HG03457 (cell line): ENCODE measurements around the gene NAT9.

Experiments
- ATAC-seq: cut with Tn5 transposase; IDR thresholded peaks from one replicate; pipeline ENCODE4 v1.9.1; 2021; ENCODE audit warnings: moderate number of reproducible peaks; ENCODE audit not compliant: unreplicated experiment

The NAT9 gene

DNA sequence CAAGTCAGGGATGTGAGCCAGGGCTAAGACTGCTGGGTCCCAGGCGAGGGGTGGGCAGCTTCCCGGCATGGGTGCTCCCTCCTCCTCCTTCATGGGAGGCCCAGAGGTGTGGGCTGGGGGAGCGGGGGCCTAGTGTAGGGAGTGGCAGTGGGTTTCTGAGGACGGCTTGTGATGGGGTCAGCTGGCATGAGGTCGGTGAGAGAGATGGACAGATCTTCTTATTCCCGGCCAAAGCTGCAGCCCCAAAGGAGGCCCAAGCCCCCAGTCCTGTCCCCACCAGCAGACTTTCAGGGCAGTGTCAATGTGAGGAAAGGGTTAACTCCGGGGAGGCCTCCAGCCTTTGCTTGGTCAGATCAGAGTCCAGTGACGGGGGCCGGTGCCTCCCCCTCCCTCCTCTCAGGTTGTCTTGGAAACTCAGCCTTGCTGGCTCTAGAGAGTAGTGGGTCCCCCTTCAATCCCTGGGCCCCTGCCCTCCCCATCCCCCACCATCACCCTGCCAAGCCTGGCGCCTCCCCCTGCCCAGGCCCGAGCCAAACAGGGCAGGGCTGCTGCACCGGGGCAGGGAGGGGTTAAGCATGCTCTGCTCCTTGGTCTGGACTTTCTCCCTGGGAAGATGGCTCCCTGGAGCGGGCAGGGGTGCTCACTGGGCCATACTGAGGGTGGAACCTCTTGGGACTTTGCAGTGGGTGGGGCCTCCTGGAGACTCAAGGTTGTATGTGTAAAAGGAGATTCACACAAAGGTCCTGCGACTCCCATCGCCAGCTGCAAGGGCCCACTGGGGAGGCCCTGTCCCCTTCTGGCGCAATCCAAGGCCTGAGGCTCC is 12.4 kb downstream of the NAT9 start:
- no peak for ATAC-seq

DNA sequence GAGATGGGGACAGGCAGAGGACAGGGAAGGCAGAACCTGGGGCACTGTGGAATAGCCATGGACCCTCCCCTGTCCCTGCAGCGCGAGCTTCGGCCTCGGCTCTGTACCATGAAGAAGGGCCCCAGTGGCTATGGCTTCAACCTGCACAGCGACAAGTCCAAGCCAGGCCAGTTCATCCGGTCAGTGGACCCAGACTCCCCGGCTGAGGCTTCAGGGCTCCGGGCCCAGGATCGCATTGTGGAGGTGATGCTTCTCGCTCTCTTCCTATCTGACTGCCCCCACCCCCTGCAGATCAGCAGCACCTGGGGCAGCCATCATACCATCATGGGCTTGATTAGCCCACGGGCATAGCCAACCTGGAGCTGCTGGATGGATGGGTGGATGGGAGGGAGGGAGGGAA is 14.2 kb downstream of the NAT9 start:
- no peak for ATAC-seq

DNA sequence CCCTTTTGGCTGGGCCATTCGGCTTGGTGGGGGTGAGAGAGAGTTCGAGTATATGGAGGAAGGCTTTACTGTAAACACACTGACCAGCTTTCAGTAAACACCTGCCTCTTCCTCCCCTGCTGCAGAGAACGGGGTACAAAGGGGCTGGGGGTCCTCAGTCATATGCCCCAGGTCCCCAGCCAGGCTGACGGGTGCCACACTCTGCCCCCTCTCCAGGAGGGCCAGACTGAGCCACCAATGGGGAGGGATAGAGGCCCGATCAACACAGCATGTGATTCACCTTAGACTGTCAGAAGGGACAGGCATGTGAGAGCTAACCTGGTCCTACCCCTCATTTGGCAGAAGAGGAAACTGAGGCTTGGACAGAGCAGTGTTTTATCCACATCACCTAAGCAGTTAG is 14.7 kb downstream of the NAT9 start:
- ATAC-seq = no peak

DNA sequence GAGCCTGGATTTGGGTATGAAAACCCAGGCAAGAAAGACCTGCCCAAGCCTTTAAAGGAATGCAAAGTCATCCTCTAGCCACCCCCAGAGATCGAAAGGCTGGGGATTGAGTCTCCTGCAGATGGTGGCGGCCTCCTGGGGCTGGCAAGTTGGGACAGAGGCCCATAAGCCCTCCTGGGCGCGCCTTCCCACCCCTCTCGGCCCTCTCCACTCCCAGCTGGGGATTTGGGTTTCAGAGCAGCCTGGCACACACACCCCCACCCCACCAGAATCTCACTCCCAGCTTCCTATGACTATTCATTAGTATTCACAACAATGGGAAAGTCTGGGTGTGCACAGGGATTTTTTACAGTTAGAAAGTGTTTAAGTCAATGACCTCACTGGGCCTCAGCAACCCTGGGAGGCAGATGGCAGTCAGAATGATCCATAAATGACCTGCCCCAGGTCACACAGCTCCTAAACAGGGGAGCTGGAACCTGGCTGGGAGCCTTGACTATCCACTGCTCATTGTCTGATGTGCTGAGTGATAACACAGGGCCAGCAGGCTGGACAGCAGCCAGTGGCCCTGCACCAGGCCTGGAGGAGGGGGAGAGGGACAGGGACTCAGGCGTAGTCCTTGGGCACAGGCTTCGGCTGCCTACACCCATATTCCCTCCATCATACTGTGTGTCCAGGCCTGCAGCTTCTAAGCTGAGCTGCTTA is 15.6 kb downstream of the NAT9 start:
- no peak for ATAC-seq

DNA sequence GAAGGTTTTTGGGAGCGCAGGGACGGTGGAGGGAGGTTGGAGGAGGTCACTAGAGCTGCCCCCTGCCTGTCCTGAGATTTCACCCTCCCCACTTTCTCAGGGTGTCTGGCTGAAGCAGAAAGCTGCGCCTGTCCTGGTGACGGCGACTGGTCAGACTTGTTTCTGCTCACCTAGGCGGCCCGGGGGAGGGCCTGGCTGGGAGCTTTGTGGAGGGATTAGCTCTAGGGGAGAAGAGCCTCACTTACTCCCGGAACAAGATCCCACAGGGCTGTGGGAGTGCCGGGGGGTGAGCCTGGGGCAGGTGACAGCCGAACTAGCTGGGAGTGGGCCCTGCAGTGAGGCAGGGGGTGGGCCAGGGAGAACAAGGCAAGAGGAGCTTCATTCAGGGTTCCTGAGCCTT is 16.2 kb downstream of the NAT9 start:
- no peak for ATAC-seq

DNA sequence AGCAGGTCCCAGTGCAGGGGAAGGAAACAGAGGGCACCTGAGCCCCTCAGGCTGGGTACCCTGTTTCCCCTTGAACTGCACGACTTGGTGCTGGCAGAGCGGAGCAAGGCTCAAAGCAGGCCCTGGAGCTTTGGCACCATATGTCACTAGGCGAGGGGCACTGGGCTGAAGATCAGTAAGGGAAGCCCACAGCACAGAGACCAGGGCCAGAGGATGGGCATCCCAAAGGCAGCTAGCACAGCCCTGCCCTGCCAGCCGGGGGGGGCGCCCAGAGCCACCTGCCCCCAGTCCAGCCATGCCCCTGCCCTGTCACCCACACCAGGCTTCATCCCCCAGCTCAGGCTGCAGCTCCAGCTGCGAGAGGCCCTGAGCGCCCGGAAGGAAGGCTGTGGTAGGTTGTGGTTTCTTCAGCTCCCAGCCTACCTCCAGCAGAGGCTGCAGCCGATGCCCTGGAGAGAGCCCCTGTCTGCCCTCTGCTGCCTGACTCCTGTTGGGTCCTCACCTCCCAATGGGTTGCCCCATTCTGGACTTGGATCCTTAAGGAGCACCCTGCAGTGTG is 16.8 kb downstream of the NAT9 start:
- peak; percentile 49 for ATAC-seq

DNA sequence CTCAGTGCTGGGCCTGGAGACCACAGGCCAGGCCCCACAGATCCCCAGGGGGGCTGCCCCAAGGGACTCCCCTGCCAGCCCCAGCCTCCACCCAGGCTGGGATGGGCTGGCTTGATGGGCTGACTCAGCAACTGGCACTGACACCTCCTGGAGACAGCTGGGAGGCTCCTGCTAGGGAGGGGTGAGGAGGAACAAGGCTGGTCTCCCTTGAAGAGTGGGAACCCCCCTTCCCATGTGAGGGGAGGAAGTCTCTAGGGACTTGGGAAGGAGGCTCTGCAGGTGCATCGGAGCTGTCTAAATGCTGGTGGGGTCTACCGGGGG is 17.3 kb downstream of the NAT9 start:
- no peak for ATAC-seq

DNA sequence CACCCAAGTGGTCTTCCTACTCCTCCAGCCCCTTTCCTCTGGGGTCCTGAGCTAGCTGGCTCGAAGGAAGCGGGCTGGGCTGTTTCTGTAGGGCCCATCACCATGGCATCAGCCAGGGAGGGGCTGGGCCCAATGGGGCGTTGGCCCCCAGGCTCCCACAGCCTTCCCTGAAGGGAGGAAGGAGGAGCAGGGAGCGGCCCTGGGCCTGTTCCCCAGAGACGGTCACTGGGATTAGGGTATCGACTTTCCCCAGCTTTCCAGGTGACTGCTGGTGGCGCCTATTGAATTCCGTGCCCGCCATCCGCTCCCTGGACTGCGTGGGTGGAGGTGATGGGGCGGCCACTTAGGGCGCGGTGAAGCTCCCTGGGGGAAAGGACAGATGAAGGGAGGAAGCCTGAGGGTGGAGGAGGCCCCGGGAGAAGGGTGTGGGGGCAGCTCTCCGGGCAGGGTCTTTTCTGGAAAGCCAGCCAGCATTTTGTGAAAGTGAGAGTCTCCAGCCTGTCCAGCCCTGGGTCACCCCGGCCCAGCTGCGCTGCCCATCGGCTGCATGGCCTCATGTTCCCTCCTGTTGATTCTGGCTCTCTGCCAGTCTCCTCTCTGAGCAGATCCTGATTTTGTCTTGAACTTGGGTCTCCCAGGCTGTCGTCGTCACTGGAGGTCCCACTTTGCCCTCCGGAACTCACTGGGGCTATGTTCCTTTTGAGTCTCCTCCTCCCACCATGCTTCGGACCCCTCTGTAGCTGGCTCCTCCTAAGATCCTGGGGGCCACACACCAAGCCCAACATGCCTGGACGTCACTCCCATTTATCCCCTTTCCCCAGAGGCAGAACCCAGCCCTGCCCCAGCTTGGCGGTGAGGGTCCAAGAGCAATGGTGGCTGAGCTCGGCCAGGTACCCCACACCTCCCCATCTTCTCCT is 18.0 kb downstream of the NAT9 start:
- no peak for ATAC-seq

DNA sequence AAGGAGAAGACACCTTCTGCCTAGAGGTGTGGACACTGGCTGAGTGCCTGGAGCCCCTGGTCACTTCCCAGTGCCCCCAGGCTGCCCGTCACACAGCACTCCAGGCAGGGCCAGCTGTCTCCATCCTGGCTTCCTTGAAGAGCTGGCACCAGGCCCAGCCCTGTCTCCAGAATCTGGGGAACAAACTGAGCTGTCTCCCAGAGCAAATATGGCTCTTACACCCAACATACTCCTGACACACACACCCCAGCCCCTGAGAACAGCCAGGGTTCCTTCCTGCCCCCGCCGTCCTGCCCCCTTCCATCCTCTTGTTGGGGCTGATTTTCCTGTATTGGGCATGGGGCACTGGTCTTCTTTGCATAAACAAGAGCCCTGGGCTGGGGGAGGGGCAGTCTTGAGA is 18.6 kb downstream of the NAT9 start:
- ATAC-seq = no peak

DNA sequence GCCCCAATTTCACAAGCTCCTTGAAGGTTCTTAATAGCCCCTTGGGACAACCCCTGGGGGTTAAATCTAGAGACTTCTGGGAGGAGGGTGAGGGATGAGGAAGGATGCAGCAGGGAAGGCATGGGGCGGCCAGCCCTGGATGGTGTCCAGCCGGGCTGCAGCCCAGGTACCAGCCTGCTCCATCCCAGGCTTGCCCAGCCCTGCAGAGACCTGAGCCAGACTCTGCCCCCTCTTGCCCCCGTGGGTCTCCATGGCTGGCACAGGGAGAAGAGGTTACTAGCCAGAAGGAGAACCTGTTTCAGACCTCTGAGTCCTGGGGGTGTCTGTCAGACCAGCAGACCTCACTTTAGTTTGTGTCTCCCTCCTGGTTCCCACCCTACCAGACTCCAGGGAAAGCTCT is 19.3 kb downstream of the NAT9 start:
- ATAC-seq = no peak

DNA sequence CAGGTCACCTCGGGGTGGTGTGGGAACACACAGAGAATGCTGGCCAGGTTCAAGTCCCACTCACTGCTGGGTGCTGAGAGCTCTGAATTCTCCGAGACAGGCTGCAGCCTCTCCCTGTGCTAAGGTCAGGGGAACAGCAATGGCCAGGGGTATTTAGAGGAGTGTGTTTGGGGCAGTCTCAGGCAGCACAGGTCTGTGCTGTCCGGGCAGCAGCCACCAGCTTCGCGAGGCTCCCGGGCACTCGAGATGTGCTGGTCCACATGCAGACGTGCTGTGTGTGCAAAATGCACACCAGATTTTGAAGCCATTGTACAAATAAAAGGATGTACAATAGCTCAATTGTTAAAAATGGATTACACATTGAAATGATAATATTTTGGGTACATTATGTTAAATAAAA is 20.6 kb downstream of the NAT9 start:
- ATAC-seq = no peak

DNA sequence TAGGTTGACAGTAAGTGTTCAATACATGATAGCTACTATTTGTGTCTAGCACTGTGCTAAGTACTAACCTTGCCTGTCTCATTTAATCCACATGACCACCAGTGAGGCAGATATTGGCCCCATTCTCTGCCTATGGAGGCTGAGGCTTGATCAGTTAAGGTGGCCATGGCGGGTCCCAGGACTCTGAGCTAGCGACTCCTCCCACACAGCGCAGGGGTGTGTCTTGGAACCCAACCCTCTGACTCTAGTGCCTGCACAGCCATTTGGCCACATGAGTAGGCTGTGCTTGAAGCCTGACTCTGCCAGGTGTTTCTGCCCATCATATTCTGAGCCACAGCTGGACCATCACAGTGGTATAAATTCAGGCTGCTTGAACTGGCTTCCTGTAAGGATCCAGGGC is 21.3 kb downstream of the NAT9 start:
- no peak for ATAC-seq

DNA sequence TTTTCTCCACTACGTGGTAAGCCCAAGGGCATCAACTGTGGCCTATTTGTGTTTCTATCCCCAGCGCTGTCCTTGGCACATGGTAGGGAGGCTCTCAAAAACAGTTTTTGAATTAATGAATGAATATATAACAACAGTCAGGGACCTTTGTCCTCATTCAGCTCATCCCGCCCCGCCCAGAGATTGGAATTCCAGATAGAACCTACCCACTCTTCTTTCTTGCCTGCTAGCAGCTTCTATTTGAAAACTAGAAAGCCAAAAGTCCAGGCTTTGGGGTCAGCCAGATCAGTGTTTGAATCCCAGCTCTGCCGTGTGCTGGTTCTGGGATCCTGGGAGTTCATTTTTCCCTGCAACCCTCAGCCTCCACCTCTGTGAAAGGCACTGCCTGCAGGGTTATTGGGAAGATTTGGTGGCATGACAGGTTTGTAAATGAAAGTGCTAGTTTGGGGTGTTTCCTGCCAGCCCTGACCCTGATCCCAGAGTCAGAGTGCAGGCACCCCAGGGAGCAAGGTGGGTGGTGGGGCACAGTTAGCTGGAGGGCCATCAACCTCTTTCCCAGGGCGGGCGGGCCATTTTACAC is 23.2 kb downstream of the NAT9 start:
- no peak for ATAC-seq

DNA sequence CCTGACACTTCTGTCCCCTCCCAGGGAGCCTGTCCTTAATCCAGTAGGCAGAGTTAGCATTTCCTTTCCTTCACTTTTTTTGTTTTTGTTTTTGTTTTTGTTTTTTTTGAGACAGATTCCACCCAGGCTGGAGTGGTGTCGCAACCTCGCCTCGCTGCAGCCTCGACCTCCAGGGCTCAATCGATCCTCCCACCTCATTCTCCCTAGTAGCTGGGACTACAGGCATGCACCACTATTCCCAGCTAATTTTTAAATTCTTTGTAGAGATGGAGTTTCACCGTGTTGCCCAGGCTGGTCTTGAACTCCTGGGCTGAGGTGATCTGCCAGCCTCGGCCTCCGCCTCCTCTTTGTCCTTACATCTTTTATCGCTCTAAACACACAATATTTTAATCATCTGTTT is 23.7 kb downstream of the NAT9 start:
- no peak for ATAC-seq

DNA sequence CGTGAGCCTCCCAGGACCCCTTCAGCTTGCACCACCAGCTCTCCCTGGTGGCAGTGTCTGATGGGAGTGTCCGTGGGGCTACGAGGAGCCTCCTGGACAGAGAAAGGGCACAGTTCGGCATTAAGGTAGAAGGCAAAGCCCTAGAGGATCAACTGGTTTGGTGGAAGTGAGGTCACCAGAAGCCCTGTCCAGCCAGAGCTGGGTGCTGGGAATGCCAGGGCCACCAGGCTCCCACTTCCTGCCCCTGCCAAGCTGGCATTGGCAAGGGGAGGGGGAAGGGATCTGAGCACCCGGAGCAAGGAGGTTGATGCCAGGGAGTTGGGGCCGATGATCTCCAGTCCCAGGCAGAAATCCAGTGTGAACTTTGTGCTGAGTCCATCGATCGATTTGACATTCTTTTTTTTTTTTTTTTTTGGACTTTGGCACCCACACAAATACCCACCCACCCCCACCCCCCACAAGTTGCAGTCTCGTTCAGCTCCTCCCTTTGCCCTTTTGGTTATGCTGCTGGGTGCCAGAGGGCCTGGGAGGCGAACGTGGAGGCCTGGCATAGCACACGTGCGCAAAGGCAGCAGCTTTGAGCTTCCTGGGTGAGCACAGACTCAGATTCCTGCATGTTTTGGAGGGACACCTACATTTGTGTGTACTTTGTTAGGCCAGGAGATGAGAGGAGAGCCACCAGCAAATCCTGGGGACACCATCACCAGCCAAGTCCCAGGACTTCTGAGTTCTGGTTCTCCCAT is 25.6 kb downstream of the NAT9 start:
- no peak for ATAC-seq

DNA sequence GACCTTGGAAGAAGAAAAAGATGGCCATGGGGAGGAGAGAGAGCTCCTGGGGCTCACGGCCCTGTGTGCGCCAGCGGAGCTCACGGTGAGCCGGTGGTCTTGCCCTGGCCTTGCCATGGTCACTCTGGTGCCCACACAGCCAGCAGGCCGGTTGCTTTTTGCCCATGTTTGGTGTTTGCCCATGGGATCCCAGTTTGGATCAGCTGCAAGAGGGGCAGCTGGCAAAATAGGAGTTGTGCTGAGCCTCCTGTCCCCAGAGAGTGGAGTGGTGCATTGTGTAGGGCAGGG is 26.2 kb downstream of the NAT9 start:
- no peak for ATAC-seq

DNA sequence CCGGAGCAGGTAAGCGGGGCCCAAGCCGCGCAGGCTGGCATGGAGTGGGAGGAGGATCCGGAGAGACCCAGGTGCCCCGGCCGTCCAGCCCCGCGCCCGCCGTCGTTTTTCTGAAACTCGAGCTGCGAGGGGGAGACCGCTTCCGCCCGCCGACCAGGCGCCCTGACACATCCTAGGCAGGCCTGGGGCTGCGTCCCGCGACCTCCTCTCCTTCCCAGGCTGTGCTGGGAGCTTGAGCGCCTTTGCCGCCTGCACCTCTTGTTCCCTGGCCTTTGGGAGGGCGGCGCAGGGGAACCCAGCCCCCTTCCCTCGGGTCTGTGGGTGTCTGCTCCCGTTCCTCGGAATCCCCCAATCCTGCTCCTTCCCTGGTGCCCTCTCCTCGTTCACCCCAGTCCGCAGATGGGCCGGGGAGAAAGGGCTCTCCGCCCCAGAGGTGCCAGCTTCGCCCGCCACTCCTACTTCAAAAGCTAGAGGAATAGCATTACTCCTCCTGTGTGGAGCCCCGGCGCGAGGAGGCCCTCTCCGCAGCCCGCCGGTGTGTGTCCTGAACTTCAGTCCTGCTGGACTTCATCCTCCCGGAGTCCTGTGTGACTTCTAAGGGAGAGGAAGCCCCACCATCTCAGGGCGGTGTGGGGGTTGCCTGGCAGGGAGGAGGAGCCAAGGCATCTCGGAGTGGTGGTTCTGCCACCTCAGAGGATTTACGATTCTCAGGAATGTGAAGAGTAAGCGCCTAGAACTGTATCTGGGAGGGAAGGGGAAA is 26.7 kb downstream of the NAT9 start:
- no peak for ATAC-seq

DNA sequence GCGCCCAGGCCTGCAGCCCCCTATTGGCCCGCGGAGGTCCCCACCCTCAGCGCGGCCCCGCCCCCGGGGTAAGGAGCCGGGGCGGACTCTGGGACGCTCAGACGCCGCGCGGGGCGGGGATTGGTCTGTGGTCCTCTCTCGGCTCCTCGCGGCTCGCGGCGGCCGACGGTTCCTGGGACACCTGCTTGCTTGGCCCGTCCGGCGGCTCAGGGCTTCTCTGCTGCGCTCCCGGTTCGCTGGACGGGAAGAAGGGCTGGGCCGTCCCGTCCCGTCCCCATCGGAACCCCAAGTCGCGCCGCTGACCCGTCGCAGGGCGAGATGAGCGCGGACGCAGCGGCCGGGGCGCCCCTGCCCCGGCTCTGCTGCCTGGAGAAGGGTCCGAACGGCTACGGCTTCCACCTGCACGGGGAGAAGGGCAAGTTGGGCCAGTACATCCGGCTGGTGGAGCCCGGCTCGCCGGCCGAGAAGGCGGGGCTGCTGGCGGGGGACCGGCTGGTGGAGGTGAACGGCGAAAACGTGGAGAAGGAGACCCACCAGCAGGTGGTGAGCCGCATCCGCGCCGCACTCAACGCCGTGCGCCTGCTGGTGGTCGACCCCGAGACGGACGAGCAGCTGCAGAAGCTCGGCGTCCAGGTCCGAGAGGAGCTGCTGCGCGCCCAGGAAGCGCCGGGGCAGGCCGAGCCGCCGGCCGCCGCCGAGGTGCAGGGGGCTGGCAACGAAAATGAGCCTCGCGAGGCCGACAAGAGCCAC is 27.4 kb downstream of the NAT9 start, which contains the start of gene NHERF1:
Gene NHERF1, plus strand, starts transcription at position 100 of the 750 bp plus-strand sequence. Its CDS starts 219 bp downstream, at position 319.
- ATAC-seq = peak; percentile 87

DNA sequence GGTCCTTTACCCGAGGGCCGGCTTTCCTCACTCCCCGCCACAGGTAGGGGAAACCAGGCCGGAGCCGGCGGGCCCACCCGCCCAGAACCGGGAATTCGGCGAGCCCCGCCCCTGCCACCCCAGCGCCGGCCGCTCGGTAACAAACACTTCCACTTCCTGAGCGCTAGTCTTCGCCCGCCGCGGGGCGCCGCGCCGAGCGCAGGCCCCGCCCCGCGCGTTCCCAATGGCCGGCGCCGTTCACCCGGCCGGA is 27.9 kb downstream of the NAT9 start:
- ATAC-seq = no peak
